Stimulated activated naive CD8-positive, alpha-beta T cell treated with anti-CD3 and anti-CD28 coated beads, Interleukin-15, Interleukin-2, amounts not matched to agents 100 U/mL and 50 U/mL, for 24 hours (primary cell): ENCODE data around the gene GATAD2B.
"Not testable (repeated sequence)": the region's sequence is repeated elsewhere in the genome, so short reads cannot be mapped to it uniquely, and the experiment has no call there.

Source experiments
- ATAC-seq: fragments of 150-1000 bp; cut with Tn5 transposase; one replicate; pipeline ENCODE4 v1.10.0; 2021
- DNase-seq: peaks from one replicate; pipeline ENCODE4 v3.0.0; 2021

Gene GATAD2B

GRCh38 chr1:153795934-153796785 lies 126.6 kb downstream of the GATAD2B start:
- no peak for ATAC-seq

GRCh38 chr1:153795330-153795837 lies 127.4 kb downstream of the GATAD2B start:
- DNase-seq (no peak), ATAC-seq (no peak)

More at GRCh38 chr1:153795934-153796785, 126.6 kb downstream of the GATAD2B start:
- no peak for DNase-seq

GRCh38 chr1:153794624-153795329 lies 128.0 kb downstream of the GATAD2B start:
- DNase-seq (no peak), ATAC-seq (no peak)

GRCh38 chr1:153793973-153794615 lies 128.7 kb downstream of the GATAD2B start:
- ATAC-seq (no peak), DNase-seq (no peak)

- ATAC-seq (no peak), DNase-seq (no peak)
These were observed 129.4 kb downstream of the GATAD2B start for GRCh38 chr1:153793261-153793972.

- no peak for DNase-seq
- ATAC-seq: no peak
These were observed 130.1 kb downstream of the GATAD2B start for GRCh38 chr1:153792631-153793041.

GRCh38 chr1:153791648-153792253 lies 131.0 kb downstream of the GATAD2B start:
- peak; percentile 55 for DNase-seq
- ATAC-seq: peak; percentile 61

GRCh38 chr1:153790966-153791647 lies 131.7 kb downstream of the GATAD2B start:
- ATAC-seq (peak; percentile 86), DNase-seq (no peak)

GRCh38 chr1:153790313-153790965 lies 132.3 kb downstream of the GATAD2B start:
- ATAC-seq: no peak
- no peak for DNase-seq

GRCh38 chr1:153789478-153790034 lies 133.2 kb downstream of the GATAD2B start:
- DNase-seq (no peak), ATAC-seq (no peak)

GRCh38 chr1:153786038-153786790 lies 136.6 kb downstream of the GATAD2B start:
- ATAC-seq (no peak), DNase-seq (no peak)

GRCh38 chr1:153783233-153784190 lies 139.3 kb downstream of the GATAD2B start:
- ATAC-seq (peak; percentile 95), DNase-seq (peak; percentile 95)

- ATAC-seq: not testable (repeated sequence)
These were observed 140.1 kb downstream of the GATAD2B start for GRCh38 chr1:153782648-153783047.

GRCh38 chr1:153780551-153780950 lies 142.2 kb downstream of the GATAD2B start:
- no peak for DNase-seq
- ATAC-seq: no peak

More at GRCh38 chr1:153782648-153783047, 140.1 kb downstream of the GATAD2B start:
- not testable (repeated sequence) for DNase-seq

GRCh38 chr1:153779781-153780541 lies 142.8 kb downstream of the GATAD2B start:
- no peak for DNase-seq
- no peak for ATAC-seq

- DNase-seq (no peak), ATAC-seq (no peak)
These were observed 143.8 kb downstream of the GATAD2B start for GRCh38 chr1:153778824-153779519.
